ENCODE measurements around the gene TNIP2.

Gene TNIP2

DNA sequence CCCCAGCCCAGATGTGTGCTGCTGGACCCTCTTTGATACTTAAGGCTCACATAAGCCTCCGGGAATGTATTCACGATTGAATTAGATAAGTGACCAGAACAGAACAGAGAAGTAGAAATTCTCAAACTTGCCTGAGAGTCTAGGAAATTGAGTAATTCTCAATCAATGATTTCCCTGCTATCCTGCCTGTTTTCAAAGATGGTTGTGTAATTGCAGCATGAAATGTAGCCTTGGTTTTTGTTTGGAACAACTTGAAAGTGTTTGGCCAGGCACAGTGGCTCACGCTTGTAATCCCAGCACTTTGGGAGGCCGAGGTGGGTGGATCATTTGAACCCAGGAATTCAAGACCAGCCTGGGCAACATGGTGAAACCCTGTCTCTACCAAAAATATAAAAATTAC lies 41.2 kb downstream of the TNIP2 start:
- DNase-seq = no peak

DNA sequence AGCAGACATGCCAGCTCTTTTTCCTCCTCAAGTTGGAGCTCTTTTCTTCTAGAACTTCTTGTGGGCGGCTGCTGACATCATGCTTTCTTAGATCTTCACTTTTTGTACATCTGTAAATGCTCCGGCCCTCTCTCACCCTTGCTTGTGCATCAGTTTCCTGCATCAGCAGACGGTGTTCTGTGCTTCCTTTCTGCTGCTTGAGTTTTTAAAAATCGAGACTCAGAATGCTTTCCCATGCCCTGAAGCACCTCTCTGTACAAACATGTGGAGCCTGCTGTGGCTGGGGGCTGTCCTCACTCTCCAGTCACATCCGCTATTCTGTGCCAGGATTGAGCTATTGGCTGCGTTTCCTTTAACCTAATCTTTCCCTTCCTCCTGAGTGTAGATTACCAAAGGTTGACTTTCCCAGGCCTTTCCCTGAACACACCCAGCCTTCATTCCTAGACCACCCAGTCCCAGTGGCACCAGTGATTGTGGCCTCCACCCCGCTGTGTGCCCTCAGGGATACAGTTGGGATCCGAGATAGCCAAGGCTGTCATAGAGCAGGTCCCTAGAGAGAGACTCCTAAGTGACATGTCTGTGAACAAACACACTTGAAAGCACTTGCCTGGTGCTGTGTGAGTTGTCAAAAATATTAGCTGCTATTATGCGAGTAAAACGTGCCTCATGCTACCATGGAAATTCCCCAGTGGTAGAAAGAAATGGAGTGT lies 41.9 kb downstream of the TNIP2 start:
- peak; percentile 55 for DNase-seq

GRCh38 chr4:2713337-2713736 lies 42.8 kb downstream of the TNIP2 start:
- no peak for DNase-seq

- DNase-seq = no peak
Observed at GRCh38 chr4:2712261-2712842, 43.8 kb downstream of the TNIP2 start.

- DNase-seq = no peak
Observed at GRCh38 chr4:2702770-2703169, 53.4 kb downstream of the TNIP2 start.

- DNase-seq = no peak
Observed at GRCh38 chr4:2702361-2702760, 53.8 kb downstream of the TNIP2 start.

- DNase-seq = no peak
Observed at GRCh38 chr4:2700031-2700430, 56.1 kb downstream of the TNIP2 start.

- DNase-seq = no peak
Observed at GRCh38 chr4:2699534-2699933, 56.6 kb downstream of the TNIP2 start.

- no peak for DNase-seq
Observed at GRCh38 chr4:2698951-2699505, 57.1 kb downstream of the TNIP2 start.

DNA sequence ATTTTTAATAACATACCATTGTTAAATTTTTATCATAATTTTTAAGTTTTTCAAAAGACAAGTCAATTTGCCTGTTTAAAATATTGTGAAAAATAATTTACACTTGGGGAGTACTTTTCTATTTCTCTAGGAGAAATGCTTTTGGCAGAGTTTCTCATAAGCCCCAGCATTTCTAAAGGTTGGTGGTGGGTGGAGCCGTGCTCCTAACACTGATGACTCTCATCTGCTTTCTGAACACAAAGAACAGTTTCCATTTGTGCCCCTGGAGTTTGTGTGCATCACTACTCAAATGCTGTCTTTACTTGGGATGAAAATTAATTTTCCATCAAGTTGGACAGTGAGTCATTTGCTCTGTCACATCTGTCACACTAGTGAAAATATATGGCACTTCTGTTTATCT lies 57.6 kb downstream of the TNIP2 start:
- no peak for DNase-seq

- DNase-seq = no peak
Observed at GRCh38 chr4:2697995-2698414, 58.1 kb downstream of the TNIP2 start.

DNA sequence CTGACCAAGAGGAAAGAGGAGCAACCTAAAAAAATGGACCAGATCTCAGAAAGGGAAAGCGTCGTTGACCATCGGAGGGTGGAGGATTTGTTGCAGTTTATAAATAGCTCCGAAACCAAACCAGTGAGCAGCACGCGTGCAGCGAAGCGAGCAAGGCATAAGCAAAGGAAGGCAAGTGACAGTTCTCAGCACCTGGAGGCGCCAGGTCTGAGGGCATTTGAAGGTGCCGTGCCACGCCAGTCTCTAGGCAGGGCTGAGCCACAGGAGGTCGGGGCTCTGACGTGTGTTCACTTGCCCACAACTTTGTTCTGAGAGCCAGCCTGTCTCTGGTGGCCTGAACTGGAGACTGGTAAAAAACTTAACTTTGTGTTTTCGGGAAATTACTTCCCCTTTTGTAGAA lies 59.7 kb downstream of the TNIP2 start:
- DNase-seq = no peak

DNA sequence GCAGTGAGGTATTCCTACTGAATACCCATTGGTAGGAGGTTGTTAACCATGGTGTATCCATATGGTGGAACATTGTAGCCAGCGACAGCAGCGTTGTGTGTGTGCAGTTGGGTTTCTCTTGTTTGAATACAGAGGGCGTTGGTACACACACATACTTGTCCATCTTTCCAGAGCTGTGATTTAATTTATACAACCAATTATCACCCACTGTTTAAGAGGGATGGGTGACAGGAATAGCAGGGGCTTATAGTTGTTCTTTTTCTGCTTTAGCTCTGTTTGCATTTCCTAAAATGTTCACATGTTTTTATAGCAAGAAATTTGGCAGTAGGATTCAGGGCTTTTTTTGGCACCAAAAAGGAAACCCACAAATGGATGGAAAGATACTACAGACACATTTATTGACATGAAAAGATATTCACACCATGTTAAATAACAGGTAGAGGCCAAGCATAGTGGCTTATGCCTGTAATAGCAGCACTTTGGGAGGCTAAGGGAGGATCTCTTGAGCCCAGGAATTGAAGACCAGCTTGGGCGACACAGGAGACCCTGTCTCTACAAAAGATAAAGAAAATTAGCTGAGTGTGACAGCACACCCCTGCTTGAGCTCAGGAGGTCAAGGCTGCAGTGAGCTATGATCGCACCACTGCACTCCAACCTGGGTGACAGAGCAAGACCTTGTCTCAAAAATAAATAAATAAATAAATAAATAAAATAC lies 60.6 kb downstream of the TNIP2 start:
- no peak for DNase-seq

GRCh38 chr4:2694691-2695090 lies 61.4 kb downstream of the TNIP2 start:
- DNase-seq = no peak

DNA sequence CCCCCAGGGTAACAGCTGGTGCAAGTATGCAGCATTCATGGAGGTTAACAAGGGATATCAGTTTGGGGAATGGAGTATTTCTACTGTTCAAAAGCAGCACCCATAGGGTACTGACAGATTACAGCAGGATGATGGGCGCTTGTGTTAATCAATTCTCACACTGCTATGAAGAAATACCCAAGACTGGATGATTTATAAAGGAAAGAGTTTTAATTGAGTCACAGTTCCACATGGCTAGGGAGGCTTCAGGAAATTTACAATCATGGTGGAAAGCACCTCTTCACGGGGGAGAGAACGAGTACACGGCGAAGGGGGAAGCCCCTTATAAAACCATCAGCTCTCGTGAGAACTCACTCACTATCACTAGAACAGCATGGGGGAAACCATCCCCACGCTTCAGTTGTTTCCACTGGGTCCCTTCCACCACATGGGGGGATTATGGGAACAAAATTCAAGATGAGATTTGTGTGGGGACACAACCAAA lies 64.1 kb downstream of the TNIP2 start:
- no peak for DNase-seq

Data from CD4-positive, alpha-beta T cell treated with Interleukin-4 for 4 hours (primary cell).